HUES48 (cell line): ENCODE measurements around the gene COA1.
A peak's percentile ranks its signal among the peaks of the same experiment; 100 is the strongest.

ENCODE experiments used
- H3K27ac ChIP-seq: one replicate; pipeline ENCODE4 v1.7.0; 2013; ENCODE audit warnings: low read depth, low read length, inconsistent platforms
- H3K27me3 ChIP-seq: 2 replicates; pipeline ENCODE4 v1.6.1; 2013; ENCODE audit warnings: mild to moderate bottlenecking, low read length; ENCODE audit not compliant: control insufficient read depth, insufficient read depth
- H3K36me3 ChIP-seq: 2 replicates; pipeline ENCODE4 v1.6.1; 2013; ENCODE audit warnings: low read length; ENCODE audit not compliant: control insufficient read depth, insufficient read depth
- H3K4me1 ChIP-seq: 2 replicates; pipeline ENCODE4 v1.6.1; 2013; ENCODE audit warnings: mild to moderate bottlenecking, low read length; ENCODE audit not compliant: control insufficient read depth, insufficient read depth
- H3K4me3 ChIP-seq: 2 replicates; pipeline ENCODE4 v1.5.1; 2013; ENCODE audit warnings: mild to moderate bottlenecking, low read depth, low read length
- H3K9ac ChIP-seq: 2 replicates; pipeline ENCODE4 v1.6.1; 2013; ENCODE audit warnings: mild to moderate bottlenecking, low read depth, low read length, moderate library complexity
- H3K9me3 ChIP-seq: 2 replicates; pipeline ENCODE4 v1.6.1; 2013; ENCODE audit warnings: low read length; ENCODE audit not compliant: control insufficient read depth, insufficient read depth

COA1 gene

GRCh38 chr7:43648473-43649406 lies 80.6 kb downstream of the COA1 start:
- Histone ChIP-seq H3K9me3 (no peaks in the 10 kb centered on the region), H3K27ac (peak overlapping the region; percentile 79), H3K4me3 (no peak overlapping the region), H3K9ac (no peak overlapping the region), H3K4me1 (peaks cover 45% of the 10 kb centered on the region), H3K36me3 (peaks cover 43% of the 10 kb centered on the region), H3K27me3 (no peaks in the 10 kb centered on the region)

DNA sequence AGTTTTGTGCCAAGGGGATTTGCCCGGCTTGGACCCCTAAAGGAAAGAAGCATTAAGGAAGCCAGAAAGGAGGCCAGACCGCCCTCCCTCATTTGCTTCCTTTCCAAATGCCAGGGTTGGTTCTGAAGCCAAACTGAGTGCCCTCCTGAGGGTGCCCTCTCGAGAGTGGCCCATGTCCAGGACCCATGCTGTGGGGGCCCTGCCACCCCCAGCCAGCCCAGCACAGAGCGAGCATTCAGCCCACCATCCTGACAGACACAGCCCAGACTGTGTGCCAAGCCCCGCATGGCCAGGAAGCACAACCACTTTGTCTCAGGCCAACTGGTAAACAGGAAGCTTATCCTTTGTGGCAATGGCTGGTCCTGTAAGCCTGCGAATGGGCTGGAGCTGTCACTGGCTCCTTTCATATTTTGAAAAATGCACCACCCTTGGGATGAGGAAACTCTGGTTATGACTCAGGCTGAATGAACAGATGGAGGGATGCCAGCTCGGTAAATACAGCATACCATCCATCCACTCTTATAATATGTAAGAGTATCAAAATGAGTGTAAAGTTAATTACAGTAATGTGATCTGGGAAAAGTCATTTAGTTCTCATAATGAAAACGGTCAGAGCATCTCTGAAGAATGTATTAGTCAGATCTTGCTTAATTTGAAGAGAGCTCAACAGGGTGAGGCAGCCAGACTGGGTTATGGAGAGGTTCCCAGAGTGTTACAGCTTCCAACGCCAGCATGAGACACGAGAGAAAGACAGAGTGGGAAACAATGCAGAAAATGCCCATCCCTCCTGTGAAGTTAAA lies 81.5 kb downstream of the COA1 start:
- Histone ChIP-seq H3K9me3 (no peaks in the 10 kb centered on the region), H3K4me1 (peaks cover 45% of the 10 kb centered on the region), H3K36me3 (peaks cover 51% of the 10 kb centered on the region), H3K27ac (peak overlapping the region; percentile 79), H3K27me3 (no peaks in the 10 kb centered on the region), H3K4me3 (no peak overlapping the region), H3K9ac (no peak overlapping the region; the same call in 1 of the 2 replicates)

- Histone ChIP-seq H3K27me3 (no peaks in the 10 kb centered on the region), H3K4me3 (no peak overlapping the region; the same call in 1 of the 2 replicates), H3K9me3 (no peaks in the 10 kb centered on the region), H3K9ac (no peak overlapping the region; the same call in 1 of the 2 replicates), H3K4me1 (peaks cover 45% of the 10 kb centered on the region), H3K36me3 (peaks cover 51% of the 10 kb centered on the region), H3K27ac (peak overlapping the region; percentile 79)
These were observed 82.0 kb downstream of the COA1 start for GRCh38 chr7:43647339-43647672.

DNA sequence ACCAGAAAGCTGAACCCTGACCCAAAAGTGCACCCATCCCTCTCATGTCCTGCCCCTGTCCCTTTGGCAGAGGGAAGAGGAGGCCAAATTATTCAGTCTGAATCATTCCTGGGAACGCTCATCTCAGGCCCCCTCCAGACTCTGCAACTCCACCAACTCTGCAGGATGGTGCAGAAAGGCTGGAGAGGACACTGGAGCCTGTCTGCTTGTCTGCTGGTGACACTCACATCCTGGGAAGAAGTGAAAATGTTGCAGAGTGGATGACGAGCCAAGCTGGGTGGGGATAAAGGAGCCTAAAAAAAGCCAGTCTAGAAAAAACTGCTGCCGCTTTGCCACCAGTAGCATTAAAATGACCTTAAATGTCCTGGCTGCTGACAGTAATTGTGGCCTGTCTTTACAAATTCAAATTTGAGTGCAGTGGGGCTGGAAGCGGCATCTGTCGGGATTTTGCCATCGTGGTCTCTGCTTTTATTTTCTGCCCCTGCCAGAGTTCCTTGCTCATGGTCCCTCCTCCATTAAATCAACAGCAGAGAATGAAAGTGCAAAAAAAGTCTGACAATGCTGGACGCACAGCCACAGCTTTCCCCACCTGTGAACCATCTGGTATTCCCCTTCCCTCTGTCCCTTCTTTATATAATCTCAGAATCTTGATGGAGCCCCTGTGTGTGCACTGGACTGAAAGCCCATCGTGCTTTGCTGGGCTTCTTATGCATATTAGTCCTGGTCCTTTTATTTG lies 82.6 kb downstream of the COA1 start:
- Histone ChIP-seq H3K4me3 (no peak overlapping the region; the same call in 1 of the 2 replicates), H3K9me3 (no peaks in the 10 kb centered on the region), H3K27me3 (no peaks in the 10 kb centered on the region), H3K36me3 (peaks cover 51% of the 10 kb centered on the region), H3K9ac (no peak overlapping the region; the same call in 1 of the 2 replicates), H3K27ac (peak overlapping the region; percentile 79), H3K4me1 (peaks cover 45% of the 10 kb centered on the region)

GRCh38 chr7:43645699-43646226 lies 83.6 kb downstream of the COA1 start:
- Histone ChIP-seq H3K9me3 (no peaks in the 10 kb centered on the region), H3K4me3 (no peak overlapping the region), H3K9ac (no peak overlapping the region), H3K36me3 (peaks cover 57% of the 10 kb centered on the region), H3K27me3 (no peaks in the 10 kb centered on the region), H3K27ac (no peak overlapping the region), H3K4me1 (peaks cover 38% of the 10 kb centered on the region)

DNA sequence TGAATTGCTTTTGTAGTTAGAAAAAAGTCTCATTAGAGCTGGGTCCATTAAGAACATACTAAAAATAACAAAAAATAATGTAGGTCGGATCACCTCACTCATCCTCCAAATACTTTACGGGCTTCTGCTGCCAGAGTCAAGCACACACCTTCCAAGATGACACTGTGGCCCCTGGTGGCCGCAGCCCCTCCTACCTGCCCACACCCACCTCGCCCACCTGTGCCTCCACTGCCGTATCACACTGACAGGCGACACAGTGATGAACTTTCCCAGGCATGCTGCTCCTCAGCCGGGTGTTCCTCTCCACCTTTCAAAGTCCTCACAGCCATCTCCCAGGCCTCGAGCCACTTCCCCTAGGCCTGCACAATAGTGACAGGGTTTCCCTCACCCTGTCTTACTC lies 85.5 kb downstream of the COA1 start:
- peaks cover 28% of the 10 kb centered on the region for H3K4me1 ChIP-seq
- no peaks in the 10 kb centered on the region for H3K27me3 ChIP-seq
- no peak overlapping the region for H3K4me3 ChIP-seq
- peaks cover 66% of the 10 kb centered on the region for H3K36me3 ChIP-seq
- H3K27ac ChIP-seq: no peak overlapping the region
- no peaks in the 10 kb centered on the region for H3K9me3 ChIP-seq
- no peak overlapping the region for H3K9ac ChIP-seq

GRCh38 chr7:43642897-43643630 lies 86.3 kb downstream of the COA1 start:
- Histone ChIP-seq H3K27ac (no peak overlapping the region), H3K9ac (no peak overlapping the region), H3K4me3 (no peak overlapping the region), H3K9me3 (no peaks in the 10 kb centered on the region), H3K4me1 (peaks cover 20% of the 10 kb centered on the region), H3K36me3 (peaks cover 71% of the 10 kb centered on the region), H3K27me3 (no peaks in the 10 kb centered on the region)

DNA sequence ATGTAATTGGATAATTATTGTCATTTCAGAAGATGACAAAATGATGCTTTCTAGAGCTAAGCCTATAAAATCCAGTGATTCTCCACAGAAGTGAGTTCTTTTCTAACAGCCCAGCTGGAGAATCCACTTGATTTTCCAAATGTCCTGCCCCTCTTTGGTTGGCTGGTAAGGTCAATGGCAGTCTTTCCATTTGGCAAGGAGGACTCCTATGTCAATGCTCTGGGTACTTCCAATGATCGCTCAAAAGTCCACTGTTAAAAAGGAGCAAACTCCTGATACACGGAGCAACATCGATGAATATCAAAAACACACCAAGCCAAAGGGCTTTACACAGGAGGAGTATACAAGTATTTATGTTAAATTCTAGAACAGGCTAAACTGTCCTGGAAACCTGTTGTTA lies 88.6 kb downstream of the COA1 start:
- no peaks in the 10 kb centered on the region for H3K27me3 ChIP-seq
- H3K4me3 ChIP-seq: no peak overlapping the region
- peak overlapping the region; percentile 43 for H3K27ac ChIP-seq
- H3K9ac ChIP-seq: no peak overlapping the region
- no peaks in the 10 kb centered on the region for H3K9me3 ChIP-seq
- H3K4me1 ChIP-seq: no peaks in the 10 kb centered on the region
- H3K36me3 ChIP-seq: peaks cover 81% of the 10 kb centered on the region

DNA sequence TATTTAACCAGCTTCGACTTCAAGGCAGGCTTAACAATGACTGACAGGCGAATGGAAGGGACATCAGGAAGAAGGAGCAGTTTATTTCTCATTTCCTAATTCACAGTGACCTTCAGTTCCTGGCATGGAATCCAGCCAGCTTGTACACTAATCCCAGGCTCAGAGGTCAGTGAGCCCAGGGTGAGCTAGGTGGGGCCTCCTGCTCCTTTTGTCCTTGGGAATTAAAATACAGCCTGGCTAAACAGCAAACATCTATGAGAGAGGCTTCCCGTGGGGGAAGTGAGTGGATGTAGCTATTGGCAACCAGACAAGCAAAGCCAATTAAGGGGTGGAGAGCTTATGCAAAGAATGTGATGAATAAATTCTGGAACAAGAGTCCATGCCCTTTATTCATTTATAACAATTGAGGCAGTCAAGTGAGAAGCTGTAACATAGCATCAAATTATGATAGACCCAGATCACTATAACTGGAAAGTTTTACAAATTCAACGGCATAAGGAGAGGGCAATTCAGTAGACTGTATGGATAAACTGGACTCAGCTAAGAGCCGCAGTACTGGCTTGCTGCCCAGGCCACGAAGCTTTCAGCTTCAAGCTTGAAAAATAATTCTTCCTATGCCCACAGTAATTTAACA lies 89.3 kb downstream of the COA1 start:
- peaks cover 80% of the 10 kb centered on the region for H3K36me3 ChIP-seq

More for the DNA sequence above, 89.3 kb downstream of the COA1 start:
- Histone ChIP-seq H3K9ac (no peak overlapping the region), H3K9me3 (no peaks in the 10 kb centered on the region), H3K27me3 (no peaks in the 10 kb centered on the region), H3K4me1 (no peaks in the 10 kb centered on the region), H3K27ac (peak overlapping the region; percentile 46), H3K4me3 (no peak overlapping the region)
